SK-N-MC (cell line): ENCODE results near the gene CFAP221.

Experiments
- EZH2 ChIP-seq: fragments of 200-600 bp; sonication (generic); IDR thresholded peaks from one replicate; pipeline ENCODE4 v1.6.1; 2017; ENCODE audit warnings: antibody characterized with exemption
- POLR2AphosphoS5 ChIP-seq: IDR thresholded peaks from 2 replicates; pipeline ENCODE4 v1.6.1; 2012; ENCODE audit warnings: mild to moderate bottlenecking, low read depth, low read length, borderline replicate concordance

- no peak for TF ChIP-seq EZH2
- no peak for TF ChIP-seq POLR2AphosphoS5
Observed at GRCh38 chr2:119682578-119682977, 138.3 kb downstream of the CFAP221 start.
